T47D (cell line): ENCODE data around the gene C20orf141.
A peak's percentile ranks its signal among the peaks of the same experiment; 100 is the strongest.

Source experiments
- DNase-seq, 2 experiments: peaks; one replicate each; pipeline versions ENCODE4 v3.0.0 to v3.0.0-alpha.2; 2011 to 2012; ENCODE audit warnings: low read depth in 1 of 2, low spot score in 1 of 2
- JUND ChIP-seq: IDR thresholded peaks from 2 replicates; pipeline ENCODE4 v1.6.1; 2012; ENCODE audit warnings: low read depth
- in situ Hi-C: cut with HindIII; loops from 2 replicates; pipeline ENCODE4 v1.10.0; 2016; ENCODE audit warnings: low sequenced_read_pairs, low pct_unique_long_range_greater_than_20kb

Gene C20orf141

GRCh38 chr20:2794866-2795447 lies 19.8 kb upstream of the C20orf141 start:
- DNase-seq, result no peak
- TF ChIP-seq JUND, result no peak
- in situ Hi-C loops, result no loop called here

GRCh38 chr20:2795451-2795850 lies 19.3 kb upstream of the C20orf141 start:
- TF ChIP-seq JUND, result no peak

GRCh38 chr20:2796011-2796660 lies 18.7 kb upstream of the C20orf141 start:
- DNase-seq, result no peak
- TF ChIP-seq JUND, result no peak
- in situ Hi-C loops, result no loop called here

More at GRCh38 chr20:2795451-2795850, 19.3 kb upstream of the C20orf141 start:
- in situ Hi-C loops, result no loop called here
- no peak for DNase-seq

- no peak for DNase-seq
- in situ Hi-C loops, result no loop called here
- TF ChIP-seq JUND, result no peak
Measured at GRCh38 chr20:2797136-2797983, 17.4 kb upstream of the C20orf141 start.

GRCh38 chr20:2798095-2798805 lies 16.5 kb upstream of the C20orf141 start:
- DNase-seq, result no peak
- no peak for TF ChIP-seq JUND
- in situ Hi-C loops, result no loop called here

GRCh38 chr20:2798814-2799213 lies 16.0 kb upstream of the C20orf141 start:
- peak in 1 of 2 experiments; percentile 21 for DNase-seq
- in situ Hi-C loops, result no loop called here
- TF ChIP-seq JUND, result no peak

- no peak for DNase-seq
Measured at GRCh38 chr20:2799271-2799670, 15.5 kb upstream of the C20orf141 start.

GRCh38 chr20:2799688-2800520 lies 14.9 kb upstream of the C20orf141 start:
- TF ChIP-seq JUND, result no peak
- in situ Hi-C loops, result no loop called here
- DNase-seq, result no peak

More at GRCh38 chr20:2799271-2799670, 15.5 kb upstream of the C20orf141 start:
- in situ Hi-C loops, result no loop called here
- TF ChIP-seq JUND, result no peak

GRCh38 chr20:2800521-2801285 lies 14.1 kb upstream of the C20orf141 start, which contains the start of gene CPXM1:
TSS of gene CPXM1 (minus strand) at chr20:2800627. CDS start at chr20:2800572, 55 bp downstream.
- no peak for DNase-seq
- no peak for TF ChIP-seq JUND
- in situ Hi-C loops, result no loop called here

GRCh38 chr20:2801286-2801728 lies 13.5 kb upstream of the C20orf141 start:
- TF ChIP-seq JUND, result no peak
- in situ Hi-C loops, result no loop called here
- peak in 1 of 2 experiments; percentile 48 for DNase-seq
